ENCODE data around the gene CRIP2.

DNA sequence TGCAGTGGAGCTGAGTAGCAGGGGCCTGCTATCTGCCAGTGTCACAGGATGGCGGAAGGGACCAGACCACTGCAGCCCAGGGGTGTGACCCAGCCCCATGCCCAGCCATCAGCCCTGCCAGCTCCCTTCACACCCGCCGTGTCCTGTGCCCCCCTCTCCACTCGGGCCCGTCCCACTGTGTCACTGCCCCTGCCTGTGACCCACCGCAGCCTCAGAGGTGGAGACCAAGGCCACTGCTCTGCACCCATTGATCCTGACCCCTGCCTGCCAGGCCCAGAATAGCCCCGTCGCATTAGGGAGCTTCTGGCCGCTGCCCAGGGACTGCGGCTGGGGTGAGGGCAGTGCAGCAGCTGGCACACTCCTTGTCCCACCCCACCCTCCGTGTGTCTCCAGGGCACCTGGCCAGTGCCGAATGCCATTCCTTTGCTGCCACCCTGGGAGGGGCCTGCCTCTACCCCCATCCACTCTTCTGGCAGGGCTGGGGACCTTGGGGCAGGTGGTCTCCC, 2.1 kb upstream of the CRIP2 start:
- TF ChIP-seq, protein P1, sequence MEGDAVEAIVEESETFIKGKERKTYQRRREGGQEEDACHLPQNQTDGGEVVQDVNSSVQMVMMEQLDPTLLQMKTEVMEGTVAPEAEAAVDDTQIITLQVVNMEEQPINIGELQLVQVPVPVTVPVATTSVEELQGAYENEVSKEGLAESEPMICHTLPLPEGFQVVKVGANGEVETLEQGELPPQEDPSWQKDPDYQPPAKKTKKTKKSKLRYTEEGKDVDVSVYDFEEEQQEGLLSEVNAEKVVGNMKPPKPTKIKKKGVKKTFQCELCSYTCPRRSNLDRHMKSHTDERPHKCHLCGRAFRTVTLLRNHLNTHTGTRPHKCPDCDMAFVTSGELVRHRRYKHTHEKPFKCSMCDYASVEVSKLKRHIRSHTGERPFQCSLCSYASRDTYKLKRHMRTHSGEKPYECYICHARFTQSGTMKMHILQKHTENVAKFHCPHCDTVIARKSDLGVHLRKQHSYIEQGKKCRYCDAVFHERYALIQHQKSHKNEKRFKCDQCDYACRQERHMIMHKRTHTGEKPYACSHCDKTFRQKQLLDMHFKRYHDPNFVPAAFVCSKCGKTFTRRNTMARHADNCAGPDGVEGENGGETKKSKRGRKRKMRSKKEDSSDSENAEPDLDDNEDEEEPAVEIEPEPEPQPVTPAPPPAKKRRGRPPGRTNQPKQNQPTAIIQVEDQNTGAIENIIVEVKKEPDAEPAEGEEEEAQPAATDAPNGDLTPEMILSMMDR (IDR thresholded peaks at IDR 0.05) = peak in 2 of 7 experiments; percentile 18 to 32
- no peak for TF ChIP-seq POLR2A (IDR thresholded peaks at IDR 0.05)

Measured in body of pancreas (tissue), 4 donors.